Measurements from ENCODE around the gene ANXA1.
A peak's percentile ranks its signal among the peaks of the same experiment; 100 is the strongest.

The ANXA1 gene, protein sequence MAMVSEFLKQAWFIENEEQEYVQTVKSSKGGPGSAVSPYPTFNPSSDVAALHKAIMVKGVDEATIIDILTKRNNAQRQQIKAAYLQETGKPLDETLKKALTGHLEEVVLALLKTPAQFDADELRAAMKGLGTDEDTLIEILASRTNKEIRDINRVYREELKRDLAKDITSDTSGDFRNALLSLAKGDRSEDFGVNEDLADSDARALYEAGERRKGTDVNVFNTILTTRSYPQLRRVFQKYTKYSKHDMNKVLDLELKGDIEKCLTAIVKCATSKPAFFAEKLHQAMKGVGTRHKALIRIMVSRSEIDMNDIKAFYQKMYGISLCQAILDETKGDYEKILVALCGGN

DNA sequence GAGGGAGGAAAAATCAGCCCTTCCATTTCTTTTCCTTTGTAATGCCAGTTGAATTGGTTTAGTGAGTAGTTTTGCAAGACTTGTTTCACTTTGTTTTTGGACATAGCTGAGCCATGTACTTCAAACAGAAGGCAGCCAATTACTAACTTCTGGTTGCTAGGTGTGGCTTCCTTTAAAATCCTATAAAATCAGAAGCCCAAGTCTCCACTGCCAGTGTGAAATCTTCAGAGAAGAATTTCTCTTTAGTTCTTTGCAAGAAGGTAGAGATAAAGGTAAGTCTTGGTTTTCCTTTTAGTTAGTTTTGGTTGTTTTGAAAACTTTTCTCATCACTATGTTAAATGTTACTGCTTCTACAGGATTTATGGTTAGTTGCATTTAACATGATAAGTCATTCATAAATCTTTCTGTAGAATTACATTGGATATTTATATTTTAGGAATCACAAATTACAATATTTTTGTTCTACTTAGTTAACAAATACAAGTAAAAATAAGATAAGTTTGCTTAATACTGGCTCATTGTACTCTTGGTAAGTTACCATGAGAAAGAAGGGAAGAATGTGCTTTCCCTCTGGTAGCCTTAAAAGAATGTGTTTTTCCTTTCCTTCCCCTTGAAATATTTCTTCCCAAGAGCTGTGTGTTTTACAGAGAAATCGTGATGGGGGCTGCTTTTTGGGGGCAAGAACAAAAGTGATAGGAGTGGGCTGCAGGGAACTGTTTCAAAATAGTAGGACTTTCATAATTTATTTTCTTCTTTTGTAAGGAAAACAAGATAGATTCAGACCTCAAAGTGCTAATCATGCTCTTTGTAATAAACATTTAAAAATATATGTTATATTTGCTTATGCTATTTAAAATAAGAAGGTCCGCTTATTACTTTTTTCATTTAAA lies at the start of gene ANXA1:
ANXA1 (plus strand) TSS at position 213 of the 890 bp plus-strand sequence. CDS start 6,671 bp downstream, outside the sequence.
- no peak for DNase-seq (ENCODE audit: low spot score)

DNA sequence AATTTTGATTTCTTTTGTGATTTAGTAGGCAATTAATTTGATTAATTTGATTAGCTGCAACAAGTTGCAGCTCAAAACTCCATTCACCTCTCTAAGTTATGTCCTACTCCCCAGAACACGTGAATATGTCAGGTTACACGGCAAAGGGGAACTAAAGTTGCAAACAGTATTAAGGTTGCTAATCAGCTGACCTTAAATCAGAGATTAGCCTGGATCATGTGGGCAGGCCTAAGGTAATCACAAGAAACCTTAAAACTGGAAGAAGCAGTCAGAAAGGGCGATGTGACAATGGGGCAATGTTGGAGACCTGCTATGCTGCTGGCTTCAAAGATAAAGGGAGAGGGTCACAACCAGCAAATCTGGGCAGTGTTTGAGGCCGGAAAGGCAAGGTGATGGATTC lies 47.3 kb upstream of the ANXA1 start:
- no peak for DNase-seq (ENCODE audit: low spot score)

DNA sequence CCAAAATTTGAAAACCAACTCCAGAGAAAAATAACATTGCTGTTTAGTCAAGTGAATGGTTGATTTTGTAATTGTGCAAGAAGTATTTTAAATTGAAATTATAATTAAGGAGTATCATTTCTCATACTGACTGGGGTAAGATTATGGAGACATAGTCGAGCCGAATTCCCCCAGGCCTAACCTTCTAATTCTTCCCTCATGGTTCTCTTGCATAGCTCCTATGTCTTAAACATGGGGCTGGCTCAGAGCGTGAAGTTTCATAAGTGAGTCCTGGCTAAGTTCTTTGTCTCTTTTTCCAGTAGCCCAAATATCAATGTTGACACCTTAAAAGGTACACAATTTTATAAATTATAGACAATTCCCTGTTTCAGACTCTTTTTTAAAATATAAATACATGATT lies 46.7 kb upstream of the ANXA1 start:
- DNase-seq (ENCODE audit: low spot score) = no peak

DNA sequence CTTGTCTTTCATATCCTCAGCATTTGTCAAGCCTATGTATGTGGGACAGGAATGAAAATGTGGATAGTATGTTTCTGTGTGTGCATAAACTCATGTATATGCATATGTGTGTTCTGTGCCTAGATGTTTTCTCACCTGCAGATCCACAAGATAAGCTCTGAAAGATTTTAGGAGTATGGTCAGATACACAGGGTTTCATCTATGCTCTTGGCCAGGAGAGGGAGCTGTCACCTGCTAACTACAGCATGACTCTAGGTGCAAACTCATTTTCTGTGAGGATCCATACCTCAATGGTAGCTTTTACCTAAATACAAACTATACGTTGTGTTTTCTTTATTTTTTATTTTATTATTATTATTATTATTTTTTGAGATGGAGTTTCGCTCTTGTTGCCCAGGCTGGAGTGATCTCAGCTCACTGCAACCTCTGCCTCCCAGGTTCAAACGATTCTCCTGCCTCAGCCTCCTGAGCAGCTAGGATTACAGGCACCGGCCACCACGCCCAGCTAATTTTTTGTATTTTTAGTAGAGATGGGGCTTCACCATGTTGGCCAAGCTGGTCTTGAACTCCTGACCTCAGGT lies 44.1 kb upstream of the ANXA1 start:
- peak; percentile 42 for DNase-seq (ENCODE audit: low spot score)

DNA sequence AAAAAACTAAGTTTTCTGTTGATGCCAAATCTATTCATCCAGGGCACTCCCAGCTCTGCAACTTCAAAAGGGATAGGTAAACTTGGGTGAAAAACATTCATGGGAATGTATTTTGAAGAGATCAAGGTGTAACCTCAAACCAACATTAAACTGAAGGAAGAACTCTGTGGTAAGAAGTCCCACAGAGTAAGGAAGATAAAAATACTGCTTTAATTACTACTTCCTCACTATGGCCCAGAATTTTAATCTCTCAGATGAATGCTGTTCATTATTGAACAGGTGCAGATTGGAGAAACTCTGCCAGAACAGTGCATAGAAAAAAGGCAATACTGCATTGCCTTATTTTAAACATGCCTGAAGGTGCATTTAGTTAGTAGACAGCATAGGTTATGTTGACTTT lies 37.6 kb upstream of the ANXA1 start:
- DNase-seq (ENCODE audit: low spot score) = no peak

DNA sequence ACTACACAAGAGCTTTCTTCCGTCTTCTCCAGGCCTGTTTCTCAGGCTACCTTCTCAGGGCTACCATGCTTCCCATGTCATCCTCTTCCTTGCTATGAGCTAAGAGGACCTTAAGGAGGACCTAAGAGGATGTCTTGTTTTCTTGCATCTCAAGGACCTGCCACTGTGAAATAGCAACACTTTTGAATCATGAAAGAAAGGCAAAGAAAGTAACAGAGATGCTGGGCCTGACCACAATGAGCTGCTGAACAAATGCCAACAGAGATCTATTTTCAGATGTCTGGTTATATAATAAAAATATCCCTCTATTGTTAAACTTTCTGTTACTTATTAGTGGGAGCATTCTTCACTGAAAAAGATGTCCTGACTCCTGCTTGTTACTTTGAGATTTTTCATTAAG lies 36.7 kb upstream of the ANXA1 start:
- DNase-seq (ENCODE audit: low spot score) = no peak

DNA sequence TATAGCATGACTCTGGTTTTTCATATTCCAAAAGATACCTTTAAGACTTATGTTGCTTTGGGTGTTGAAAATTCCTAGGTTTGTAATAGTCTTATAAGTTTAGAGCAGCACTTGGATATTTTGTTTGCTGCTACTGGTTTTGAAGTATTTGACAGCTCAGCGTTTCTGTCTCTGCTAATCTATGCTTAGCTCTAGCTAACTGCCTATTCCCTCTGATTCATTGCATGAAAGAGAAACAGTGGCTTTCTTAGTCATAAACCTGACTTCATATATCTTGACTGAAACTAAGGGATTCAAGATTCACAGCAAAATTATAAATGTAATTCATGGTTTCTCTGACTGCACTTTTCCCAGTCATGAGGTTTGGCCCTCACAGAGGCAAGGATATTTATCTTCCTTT lies 35.6 kb upstream of the ANXA1 start:
- no peak for DNase-seq (ENCODE audit: low spot score)

DNA sequence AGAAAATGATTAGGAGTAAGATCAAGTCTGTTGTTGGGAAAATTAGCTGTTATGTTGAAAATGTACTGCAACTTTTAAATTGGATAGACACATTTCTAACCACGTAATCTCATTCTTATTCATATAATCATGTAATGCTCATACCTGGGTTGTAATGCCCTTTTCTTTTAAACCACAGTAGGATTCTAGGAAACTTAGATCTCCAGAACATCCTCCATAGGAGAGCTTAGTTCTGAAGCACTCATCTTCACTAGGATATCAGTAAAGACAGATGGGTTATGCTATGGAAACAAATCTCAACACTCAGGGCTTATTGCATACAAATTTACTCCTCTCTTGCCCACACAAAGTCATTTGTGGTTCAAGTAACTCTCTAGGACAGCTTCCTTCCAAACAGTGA lies 34.8 kb upstream of the ANXA1 start:
- no peak for DNase-seq (ENCODE audit: low spot score)

DNA sequence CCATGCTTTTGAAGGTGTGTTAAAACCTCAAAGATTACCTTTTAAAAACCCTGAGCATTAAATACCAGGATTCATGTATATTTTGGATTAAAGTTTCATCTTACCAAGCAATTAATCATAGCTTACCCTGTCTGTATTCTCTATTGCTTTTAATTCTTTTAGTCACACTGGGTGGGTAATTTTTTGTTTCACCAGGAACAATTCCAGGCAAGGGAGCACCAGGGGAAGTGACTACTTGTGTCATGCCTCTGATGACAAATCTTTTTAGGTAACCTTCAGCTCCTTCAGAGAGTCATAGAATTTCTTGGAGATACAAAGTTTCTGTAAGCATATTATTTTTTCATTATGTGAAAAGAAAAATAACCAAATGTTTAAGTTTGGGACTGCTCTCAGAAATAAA lies 33.4 kb upstream of the ANXA1 start:
- no peak for DNase-seq (ENCODE audit: low spot score)

DNA sequence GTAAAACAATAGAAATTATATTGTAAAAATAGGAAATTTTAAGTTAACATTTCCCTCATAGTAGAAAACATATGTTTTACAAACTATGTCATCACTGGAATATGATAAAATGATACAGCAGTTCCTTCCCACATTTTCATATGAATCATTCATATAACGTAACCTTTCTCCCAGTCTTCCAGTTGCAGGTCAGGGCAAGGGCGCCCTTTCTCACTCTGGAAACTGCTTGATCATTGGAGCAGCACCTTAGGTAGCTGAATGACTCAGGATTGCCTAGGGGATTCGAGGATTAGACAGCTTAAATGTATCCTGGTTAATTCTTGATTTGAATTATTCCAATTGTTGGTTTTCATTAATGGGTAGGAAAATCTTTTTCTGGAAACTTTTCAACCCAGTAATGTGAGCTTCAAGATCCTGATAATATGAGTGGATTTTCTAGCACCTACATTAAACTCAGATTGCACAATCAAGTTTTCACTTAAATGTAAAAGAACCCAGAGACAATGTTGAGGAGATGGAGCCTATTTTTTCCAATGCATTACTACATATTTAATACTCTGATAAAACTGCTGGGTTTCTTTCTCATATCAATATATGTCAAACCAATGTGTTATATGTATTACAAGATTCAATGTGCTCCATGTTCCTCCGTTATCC lies 32.6 kb upstream of the ANXA1 start:
- no peak for DNase-seq (ENCODE audit: low spot score)

DNA sequence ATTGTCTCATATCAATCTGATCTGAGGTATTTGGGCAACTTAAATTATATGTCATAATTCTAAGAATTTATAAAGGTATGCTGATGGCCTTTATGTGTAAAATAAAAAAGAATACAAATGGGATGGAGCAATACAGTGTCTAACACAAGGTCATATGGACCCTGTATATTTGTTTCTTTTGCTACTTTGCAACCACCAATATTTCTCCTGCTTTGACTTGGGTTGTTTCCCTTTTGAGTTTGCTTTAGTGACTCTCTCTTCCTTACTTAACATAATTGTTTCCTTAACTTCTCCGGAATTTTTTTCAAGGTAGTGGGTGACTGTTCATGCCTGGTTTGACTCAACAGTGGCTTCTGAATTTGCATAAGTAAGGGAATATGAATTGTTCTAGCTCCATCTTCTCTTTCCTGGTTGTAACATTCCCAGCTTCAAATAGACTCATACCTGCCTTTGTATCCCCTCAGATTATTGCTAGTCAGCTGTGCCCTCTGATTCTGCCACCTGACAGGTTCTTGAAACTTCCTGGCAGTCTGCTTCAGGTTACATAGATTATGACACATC lies 30.2 kb upstream of the ANXA1 start:
- DNase-seq (ENCODE audit: low spot score) = no peak

DNA sequence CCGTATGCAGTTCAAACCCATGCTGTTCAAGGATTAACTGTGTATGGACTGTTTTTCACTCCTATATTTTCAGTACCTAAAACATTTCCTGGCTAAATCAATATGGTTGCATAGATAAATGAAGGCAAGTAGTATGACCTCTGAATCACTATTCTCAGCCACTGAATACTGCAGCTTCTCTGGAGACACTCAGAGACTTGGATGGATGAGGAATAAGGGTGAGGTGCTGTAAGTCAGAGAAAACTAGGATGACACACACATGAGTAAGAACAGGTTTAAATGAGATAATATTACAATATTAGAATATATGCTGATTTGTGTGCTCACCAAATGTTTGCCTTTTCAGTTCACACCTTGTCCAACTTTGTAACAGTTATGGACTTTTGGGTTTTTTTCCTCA lies 26.0 kb upstream of the ANXA1 start:
- DNase-seq (ENCODE audit: low spot score) = no peak

DNA sequence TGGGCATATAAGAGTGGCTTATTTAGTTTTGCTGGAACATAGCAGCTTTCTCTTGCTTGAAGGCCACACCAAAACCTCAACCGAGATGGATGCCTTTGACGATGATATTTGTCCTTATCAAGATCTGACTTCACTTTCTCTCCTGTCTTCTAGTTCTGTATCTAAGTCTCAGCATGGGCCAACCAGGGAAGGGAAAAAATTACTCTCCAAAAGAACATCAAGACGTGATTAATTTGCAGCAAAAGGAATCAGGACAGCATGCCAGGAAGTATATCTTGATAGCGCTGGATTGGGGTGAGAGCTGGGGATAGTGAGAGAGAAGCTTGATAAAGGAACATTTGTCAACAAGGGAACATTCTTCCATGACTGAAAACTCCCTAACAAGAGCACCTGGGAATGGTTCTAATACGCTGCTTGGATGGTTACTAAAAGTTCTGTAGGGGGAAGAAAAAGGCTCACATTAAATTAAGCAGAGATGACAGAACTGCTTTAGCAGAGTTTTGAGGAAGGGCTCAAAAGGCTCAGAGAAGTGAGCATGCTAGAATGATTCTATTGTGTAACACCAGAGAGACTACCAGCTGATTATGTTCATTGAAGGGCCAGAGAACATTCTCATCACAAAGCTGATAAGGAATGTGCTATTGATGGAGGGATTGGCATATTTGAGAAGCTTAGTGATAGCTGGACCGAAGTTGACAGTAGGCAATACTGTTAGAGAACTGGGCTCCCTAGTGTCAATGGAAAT lies 21.6 kb upstream of the ANXA1 start:
- DNase-seq (ENCODE audit: low spot score) = no peak

DNA sequence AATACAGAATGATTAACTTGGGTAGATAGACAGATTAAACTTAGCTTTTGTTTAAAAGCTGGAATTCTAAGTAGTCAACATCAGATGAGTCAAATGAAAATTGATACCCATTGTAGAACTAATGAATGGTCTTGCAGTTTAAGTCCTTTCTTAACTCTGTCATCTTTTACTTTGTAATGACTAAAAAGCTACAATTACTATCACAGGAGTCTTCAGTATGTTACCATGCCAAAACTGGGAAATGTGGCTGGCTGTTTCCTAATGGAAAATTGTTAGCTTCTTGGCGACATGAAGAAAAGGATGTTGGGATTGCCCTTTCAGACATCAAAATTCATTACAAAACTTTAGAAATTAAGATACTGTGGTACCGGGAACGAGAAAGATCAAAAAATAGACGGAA lies 20.2 kb upstream of the ANXA1 start:
- DNase-seq (ENCODE audit: low spot score) = no peak

DNA sequence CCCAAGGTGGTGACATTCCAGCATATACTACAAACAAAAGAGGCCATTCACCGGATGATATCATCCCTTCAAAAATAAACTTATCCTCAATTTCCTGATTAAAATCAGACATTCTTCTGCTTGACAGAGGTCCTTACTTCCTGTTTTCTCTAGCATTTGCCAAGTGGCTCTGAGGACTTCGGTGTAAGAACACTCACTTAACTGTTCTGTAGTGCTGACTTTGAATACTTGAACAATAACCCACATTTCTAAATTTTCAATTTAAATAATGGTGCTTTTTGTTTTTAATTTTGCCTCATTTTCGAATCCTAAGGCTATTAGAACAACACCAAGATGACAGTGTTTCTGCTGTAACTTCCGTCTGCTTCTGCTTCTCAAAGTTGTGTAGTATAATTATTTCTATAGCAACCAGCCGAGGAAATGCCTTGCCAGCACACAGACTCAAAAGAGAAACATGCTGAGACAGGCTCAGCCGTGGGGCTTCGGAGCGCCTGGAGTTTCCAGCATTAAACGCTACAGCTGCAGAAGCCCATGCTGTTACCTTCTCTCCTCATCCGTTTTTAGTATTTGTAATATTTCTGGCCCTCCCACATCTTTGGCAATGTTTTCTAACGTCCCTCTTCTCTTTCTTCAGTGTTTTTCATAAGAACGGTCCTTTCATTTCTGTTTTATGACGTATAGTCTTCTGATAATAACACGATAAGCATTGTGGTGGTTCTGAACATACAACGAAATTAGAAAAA lies 19.5 kb upstream of the ANXA1 start:
- peak; percentile 70 for DNase-seq (ENCODE audit: low spot score)

DNA sequence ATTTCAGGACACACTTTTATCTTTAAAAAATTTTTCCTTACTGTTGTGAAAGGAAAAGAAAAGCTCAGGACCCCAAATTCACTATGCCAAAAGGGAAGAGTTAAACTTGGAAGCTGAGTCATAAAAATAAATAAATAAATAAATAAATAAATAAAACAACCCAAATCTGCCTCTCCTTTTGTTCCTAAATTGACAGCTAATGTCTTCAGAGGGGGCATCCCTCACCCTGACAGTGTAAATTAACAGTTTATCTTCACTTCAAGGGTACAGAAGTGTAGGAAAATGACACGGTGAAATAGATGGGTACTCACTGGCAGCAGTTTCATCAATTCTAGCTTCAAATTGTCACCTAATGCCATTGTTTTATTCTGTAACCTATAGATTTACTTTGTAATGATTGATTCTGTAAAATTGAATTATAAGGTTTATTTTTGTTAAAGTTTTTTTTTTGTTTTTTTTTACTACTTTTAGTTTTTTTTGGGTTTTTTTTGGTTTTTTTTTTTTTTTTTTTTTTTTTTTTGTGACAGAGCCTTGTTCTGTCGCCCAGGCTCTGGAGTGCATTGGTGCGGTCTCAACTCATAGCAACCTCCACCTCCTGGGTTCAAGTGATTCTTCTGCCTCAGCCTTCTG lies 18.5 kb upstream of the ANXA1 start:
- no peak for DNase-seq (ENCODE audit: low spot score)

DNA sequence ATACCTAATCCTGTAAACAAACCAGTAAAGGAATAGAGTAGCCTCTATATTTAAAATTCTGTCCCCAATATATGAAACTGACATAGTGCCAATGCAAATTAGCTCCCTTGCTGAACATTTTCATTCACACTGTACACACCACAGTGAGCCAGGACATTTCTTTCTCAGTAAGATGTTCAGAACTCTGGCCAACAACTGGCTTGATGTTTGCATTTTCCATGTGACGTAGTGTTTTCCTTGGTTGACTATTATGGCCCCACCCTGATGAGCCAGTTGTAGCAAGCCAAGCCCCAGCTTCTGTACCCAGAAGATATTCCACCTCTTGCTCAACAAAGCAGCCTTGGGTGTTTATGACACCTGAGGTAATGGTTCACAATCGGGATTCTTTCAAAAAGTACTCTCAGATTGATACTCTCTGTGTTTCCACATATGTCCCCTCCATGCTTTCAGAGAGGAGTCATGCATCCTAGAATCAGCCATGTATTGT lies 17.7 kb upstream of the ANXA1 start:
- DNase-seq (ENCODE audit: low spot score) = no peak

DNA sequence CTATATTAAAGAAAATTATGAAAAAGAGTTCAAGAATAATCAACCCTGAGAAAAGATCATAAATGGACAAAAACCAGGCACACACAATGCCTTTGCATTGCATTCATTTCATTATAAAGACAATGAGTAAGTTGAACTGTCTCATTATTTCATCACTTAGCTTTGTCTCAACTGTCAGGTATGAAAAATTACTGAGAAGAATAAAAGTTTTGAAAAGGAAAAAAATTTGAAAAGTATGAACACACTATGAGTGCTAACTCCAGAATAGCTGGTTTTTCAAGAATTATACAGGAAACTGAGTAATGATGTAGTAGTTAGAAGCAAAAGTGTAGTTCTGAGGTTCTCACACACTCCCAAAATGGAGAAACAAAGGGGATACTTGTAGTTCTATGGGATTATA lies 16.3 kb upstream of the ANXA1 start:
- DNase-seq (ENCODE audit: low spot score) = no peak

DNA sequence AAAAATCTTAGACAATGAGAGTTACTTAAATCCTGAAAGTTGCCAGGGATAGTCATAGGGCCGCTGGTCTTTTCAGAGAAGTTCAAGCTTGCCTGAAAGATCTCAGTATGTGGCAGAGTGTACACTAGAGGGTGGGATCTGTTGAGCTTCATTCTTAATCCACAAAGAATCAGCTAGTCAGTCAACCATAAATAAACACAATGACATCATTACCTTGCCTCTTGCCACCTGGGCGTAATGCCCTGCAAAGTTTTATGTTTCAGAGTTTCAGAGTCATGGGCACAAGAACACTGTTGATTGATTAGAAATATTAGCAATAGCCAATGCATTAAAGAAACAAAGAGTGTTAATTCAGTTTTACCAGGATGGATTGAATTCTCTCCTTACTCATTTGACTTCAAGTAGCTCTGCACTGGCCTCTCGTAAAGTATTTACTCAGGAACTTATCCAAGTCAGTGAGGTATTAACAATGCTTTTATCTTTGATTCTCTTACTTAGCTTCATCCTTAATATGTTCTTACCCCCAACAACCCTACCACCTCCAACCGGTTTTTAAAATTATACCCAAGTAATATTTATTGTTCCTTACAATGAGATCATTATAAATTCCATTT lies 14.3 kb upstream of the ANXA1 start:
- no peak for DNase-seq (ENCODE audit: low spot score)

DNA sequence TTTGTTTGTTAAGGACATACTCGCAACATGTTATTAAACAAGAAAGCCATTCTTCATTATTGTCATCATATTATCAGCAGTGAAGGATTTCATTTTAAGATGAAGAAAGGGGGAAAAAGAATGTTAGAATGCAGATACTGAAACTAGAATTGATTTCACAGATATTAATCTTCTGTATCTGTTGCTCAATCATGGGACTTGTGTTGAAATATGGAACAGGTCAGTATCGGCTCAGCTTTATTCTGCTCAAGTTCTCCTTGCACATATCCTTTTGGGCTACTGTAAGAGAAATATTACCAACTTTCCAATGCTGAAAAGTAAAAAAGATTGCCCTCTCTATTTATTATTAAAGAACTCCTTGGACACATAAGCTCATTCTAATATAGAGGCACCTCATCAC lies 13.8 kb upstream of the ANXA1 start:
- no peak for DNase-seq (ENCODE audit: low spot score)

Data from pons (tissue), 1 donor.